Spinal cord (tissue), 10 donors: Measurements from ENCODE around the gene SFR1. TPM values are rescaled to one million over a fixed set of nuclear protein-coding genes. Genes with fewer than 3 reads are reported as not detected.

ENCODE experiments used
- DNase-seq, 6 donors: peaks; one replicate each; pipeline versions ENCODE4 v3.0.0 to v3.0.0-alpha.2; 2013 to 2015; ENCODE audit warnings: low spot score in 6 of 6, low read depth in 4 of 6
- H3K27ac ChIP-seq: one replicate; pipeline ENCODE4 v1.5.1; 2013; ENCODE audit warnings: low read depth, low read length, control low read depth
- H3K27me3 ChIP-seq: one replicate; pipeline ENCODE4 v1.6.1; 2013; ENCODE audit warnings: low read length; ENCODE audit not compliant: control insufficient read depth, insufficient read depth
- H3K36me3 ChIP-seq: one replicate; pipeline ENCODE4 v1.6.1; 2013; ENCODE audit warnings: low read length; ENCODE audit not compliant: control insufficient read depth, insufficient read depth
- H3K4me1 ChIP-seq: one replicate; pipeline ENCODE4 v1.6.1; 2013; ENCODE audit warnings: low read length; ENCODE audit not compliant: control insufficient read depth, insufficient read depth
- H3K4me3 ChIP-seq: one replicate; pipeline ENCODE4 v1.5.1; 2013; ENCODE audit warnings: low read depth, low read length, control low read depth
- H3K9me3 ChIP-seq: one replicate; pipeline ENCODE4 v1.6.1; 2013; ENCODE audit warnings: low read length; ENCODE audit not compliant: control insufficient read depth, insufficient read depth
- WGBS: methylation state at CpG from one replicate; pipeline ENCODE4 v1.1.5; 2013; ENCODE audit warnings: missing lambda C conversion rate; ENCODE audit not compliant: insufficient coverage; 5-methylcytosine and 5-hydroxymethylcytosine counted together
- polyA plus RNA-seq, 2 donors: library from polyadenylated mRNA; unstranded; fragments of 120-200 nt; gene quantifications; one replicate each; pipeline ENCODE4 v1.2.1, GENCODE V29; 2013; ENCODE audit not compliant: insufficient read length in 2 of 2
- total RNA-seq, 2 donors: library from RNA; depleted of rRNA in 1 of 2; stranded (reverse); fragments of 120-200 nt in 1 of 2; fragments of >200 nt in 1 of 2; gene quantifications; one replicate each; pipeline versions ENCODE4 v1.2.3 to v1.2.4, GENCODE V29; 2013 to 2014
- donor health status: healthy.

Gene SFR1
- total and polyA plus RNA-seq, 4 donors, result 6.7 to 11.6 (median 9.0) TPM

DNA sequence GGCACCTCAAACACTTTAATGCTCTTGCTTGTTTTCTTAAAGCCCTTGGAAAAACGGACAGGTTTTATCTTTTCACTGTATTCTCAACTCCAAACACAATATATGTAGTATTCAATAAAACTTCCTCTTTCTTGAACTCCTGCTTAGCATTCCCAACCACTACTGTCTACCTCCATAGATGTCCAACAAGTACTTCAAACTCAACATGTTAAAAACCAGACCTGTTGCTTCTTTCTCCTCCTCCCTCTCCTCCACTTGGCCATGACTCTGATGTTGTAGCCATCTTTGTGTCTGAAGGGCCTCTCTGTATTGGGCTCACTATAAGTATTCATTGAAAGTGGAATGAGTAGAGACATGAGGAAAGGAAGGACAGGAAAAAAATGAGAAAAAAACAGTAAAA lies 20.1 kb upstream of the SFR1 start:
- H3K4me1 ChIP-seq, result no peaks in the 10 kb centered on the region
- no peak for DNase-seq
- no peak overlapping the region for H3K27ac ChIP-seq

DNA sequence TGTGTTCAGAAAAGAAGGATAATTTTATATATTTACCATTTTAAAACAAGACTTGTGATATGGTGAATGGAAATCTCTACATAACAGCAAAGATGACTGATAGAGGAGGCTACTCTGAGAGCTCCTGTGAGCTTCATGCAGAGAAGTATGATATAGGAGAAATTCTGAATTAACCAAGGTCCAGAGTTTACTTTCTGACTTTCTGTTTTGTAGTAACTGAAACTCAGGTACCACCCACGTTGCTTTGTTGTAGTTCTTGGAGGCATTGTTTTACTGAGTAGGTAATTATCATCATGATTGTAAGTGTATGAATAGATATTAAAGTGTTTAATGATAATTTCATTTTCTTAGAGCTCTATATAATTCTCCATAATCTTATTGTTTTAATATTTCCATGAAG lies 18.0 kb upstream of the SFR1 start:
- no peak for DNase-seq
- Histone ChIP-seq H3K27ac (no peak overlapping the region), H3K4me3 (no peak overlapping the region), H3K9me3 (no peaks in the 10 kb centered on the region), H3K4me1 (no peaks in the 10 kb centered on the region), H3K36me3 (no peaks in the 10 kb centered on the region), H3K27me3 (no peaks in the 10 kb centered on the region)
- WGBS, result no CpG with 5 or more reads among the region's 1 CpG

More for the DNA sequence above, 20.1 kb upstream of the SFR1 start:
- Histone ChIP-seq H3K36me3 (no peaks in the 10 kb centered on the region), H3K27me3 (no peaks in the 10 kb centered on the region), H3K9me3 (peaks cover 3% of the 10 kb centered on the region), H3K4me3 (no peak overlapping the region)
- WGBS, result 75% methylated on average over 1 of the region's 1 CpG

DNA sequence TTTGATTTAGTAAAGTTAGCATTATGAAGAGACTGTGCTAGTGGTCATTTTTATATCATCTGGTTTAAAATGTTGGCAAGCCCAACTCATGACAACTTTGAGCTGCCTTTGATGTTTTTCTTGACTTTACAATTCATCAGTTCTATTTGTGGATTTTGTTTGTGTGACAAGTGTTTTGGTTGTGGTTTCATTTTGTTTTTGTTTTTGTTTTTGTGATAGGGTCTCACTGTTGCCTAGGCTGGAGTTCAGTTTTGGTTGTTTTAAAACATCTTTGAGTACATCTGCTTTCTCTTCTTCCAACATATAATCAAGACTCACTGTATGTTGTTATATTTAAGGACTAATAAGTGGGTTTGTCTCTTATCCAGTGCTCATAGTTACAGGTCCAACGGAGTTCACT lies 17.6 kb upstream of the SFR1 start:
- H3K4me3 ChIP-seq, result no peak overlapping the region
- no peaks in the 10 kb centered on the region for H3K27me3 ChIP-seq
- no peaks in the 10 kb centered on the region for H3K36me3 ChIP-seq
- DNase-seq, result no peak
- no peaks in the 10 kb centered on the region for H3K9me3 ChIP-seq
- no peak overlapping the region for H3K27ac ChIP-seq
- no CpG with 5 or more reads among the region's 1 CpG for WGBS
- H3K4me1 ChIP-seq, result no peaks in the 10 kb centered on the region

- Histone ChIP-seq H3K9me3 (no peaks in the 10 kb centered on the region), H3K4me3 (no peak overlapping the region), H3K36me3 (no peaks in the 10 kb centered on the region), H3K4me1 (no peaks in the 10 kb centered on the region), H3K27me3 (no peaks in the 10 kb centered on the region), H3K27ac (no peak overlapping the region)
- no peak for DNase-seq
- 100% methylated on average over 1 of the region's 2 CpGs for WGBS
Measured at GRCh38 chr10:104104926-104105325, 17.0 kb upstream of the SFR1 start.

- Histone ChIP-seq H3K27me3 (peaks cover 2% of the 10 kb centered on the region), H3K9me3 (no peaks in the 10 kb centered on the region), H3K36me3 (no peaks in the 10 kb centered on the region), H3K4me3 (no peak overlapping the region), H3K4me1 (no peaks in the 10 kb centered on the region), H3K27ac (no peak overlapping the region)
- no peak for DNase-seq
- no CpG with 5 or more reads among the region's 3 CpGs for WGBS
Measured at GRCh38 chr10:104109908-104110662, 11.9 kb upstream of the SFR1 start.

- H3K36me3 ChIP-seq, result no peaks in the 10 kb centered on the region
- H3K9me3 ChIP-seq, result no peaks in the 10 kb centered on the region
- DNase-seq, result no peak
- peaks cover 5% of the 10 kb centered on the region for H3K27me3 ChIP-seq
- WGBS, result no CpG with 5 or more reads among the region's 1 CpG
- H3K4me3 ChIP-seq, result no peak overlapping the region
- H3K27ac ChIP-seq, result no peak overlapping the region
- H3K4me1 ChIP-seq, result no peaks in the 10 kb centered on the region
Measured at GRCh38 chr10:104113376-104113956, 8.5 kb upstream of the SFR1 start.

- Histone ChIP-seq H3K27ac (no peak overlapping the region), H3K4me1 (peaks cover 4% of the 10 kb centered on the region), H3K36me3 (no peaks in the 10 kb centered on the region), H3K4me3 (no peak overlapping the region), H3K27me3 (peaks cover 3% of the 10 kb centered on the region), H3K9me3 (no peaks in the 10 kb centered on the region)
- no CpG with 5 or more reads among the region's 4 CpGs for WGBS
- no peak for DNase-seq
Measured at GRCh38 chr10:104117839-104118323, 4.1 kb upstream of the SFR1 start.

DNA sequence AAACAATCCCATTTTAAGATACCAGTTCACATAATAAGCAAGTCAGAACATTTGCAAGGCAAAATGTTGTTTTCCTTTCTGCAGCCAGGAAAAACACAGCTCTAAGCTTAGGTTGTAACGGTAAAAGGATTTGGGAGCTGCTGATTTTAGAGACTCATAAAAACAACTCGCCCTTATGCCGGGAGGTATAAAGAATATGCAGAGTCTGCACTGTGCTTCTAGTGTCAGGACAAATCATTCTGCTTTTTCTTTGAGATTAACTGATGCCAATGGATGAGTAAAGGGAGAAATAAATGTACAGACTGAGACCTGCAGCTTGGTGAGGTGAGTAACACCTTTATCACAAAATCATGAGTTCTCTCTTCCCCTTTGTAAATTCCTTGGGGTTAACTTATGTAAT lies 2.0 kb upstream of the SFR1 start:
- peaks cover 3% of the 10 kb centered on the region for H3K27me3 ChIP-seq
- no peaks in the 10 kb centered on the region for H3K36me3 ChIP-seq
- no peak overlapping the region for H3K27ac ChIP-seq
- no CpG with 5 or more reads among the region's 3 CpGs for WGBS
- peaks cover 4% of the 10 kb centered on the region for H3K4me1 ChIP-seq
- DNase-seq, result peak in 1 of 6 donors; percentile 67
- H3K4me3 ChIP-seq, result no peak overlapping the region
- no peaks in the 10 kb centered on the region for H3K9me3 ChIP-seq

DNA sequence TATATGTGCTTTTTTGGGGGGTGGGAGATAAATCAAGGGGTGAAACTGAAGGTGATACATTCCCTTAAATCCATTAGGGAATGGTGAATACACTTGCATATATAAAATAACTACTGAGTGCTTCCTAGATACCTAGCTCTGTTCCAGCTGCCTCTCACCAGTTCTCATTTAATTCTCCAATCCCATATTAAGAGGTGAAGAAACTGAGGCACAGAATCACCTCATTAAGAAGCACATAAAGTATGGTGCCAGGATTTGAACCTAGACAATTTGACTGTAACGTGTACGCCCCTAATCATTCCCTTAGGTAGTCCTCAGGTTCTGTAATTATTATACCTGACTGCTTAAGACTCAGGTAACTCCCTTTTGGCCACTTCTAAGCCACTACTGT lies 1.5 kb upstream of the SFR1 start:
- WGBS, result 20% methylated on average over 1 of the region's 2 CpGs
- H3K9me3 ChIP-seq, result no peaks in the 10 kb centered on the region
- no peaks in the 10 kb centered on the region for H3K36me3 ChIP-seq
- peaks cover 3% of the 10 kb centered on the region for H3K27me3 ChIP-seq
- H3K4me1 ChIP-seq, result peaks cover 4% of the 10 kb centered on the region
- DNase-seq, result no peak
- H3K4me3 ChIP-seq, result peak overlapping the region; percentile 81
- H3K27ac ChIP-seq, result peak overlapping the region; percentile 99
